H9 (cell line): ENCODE results near the gene SLX4IP. TPM values are rescaled to one million over a fixed set of nuclear protein-coding genes. Genes with fewer than 3 reads are reported as not detected.

Source experiments
- DNase-seq: peaks from one replicate; pipeline ENCODE4 v3.0.0-alpha.2; 2017
- H2AFZ ChIP-seq: one replicate; pipeline ENCODE4 v1.6.1; 2013; ENCODE audit warnings: mild to moderate bottlenecking, low read length, control low read depth, moderate library complexity
- H2AK5ac ChIP-seq: 2 replicates; pipeline ENCODE4 v1.6.1; 2013; ENCODE audit warnings: low read length, control low read depth, mixed read lengths; ENCODE audit not compliant: insufficient read length
- H2BK120ac ChIP-seq: one replicate; pipeline ENCODE4 v1.6.1; 2013; ENCODE audit warnings: low read depth, mild to moderate bottlenecking, low read length, control low read depth, inconsistent platforms; ENCODE audit not compliant: poor library complexity, severe bottlenecking
- H2BK12ac ChIP-seq: 2 replicates; pipeline ENCODE4 v1.6.1; 2013; ENCODE audit warnings: low read length, control low read depth, mixed read lengths, low read depth; ENCODE audit not compliant: insufficient read length
- H2BK15ac ChIP-seq: 2 replicates; pipeline ENCODE4 v1.6.1; 2013; ENCODE audit warnings: low read depth, low read length, control low read depth
- H2BK20ac ChIP-seq: one replicate; pipeline ENCODE4 v1.6.1; 2013; ENCODE audit warnings: low read depth, mild to moderate bottlenecking, low read length, control low read depth, inconsistent platforms; ENCODE audit not compliant: poor library complexity, severe bottlenecking
- H2BK5ac ChIP-seq: 2 replicates; pipeline ENCODE4 v1.6.1; 2013; ENCODE audit warnings: low read length, control low read depth, mixed read lengths; ENCODE audit not compliant: insufficient read length
- H3K14ac ChIP-seq: 2 replicates; pipeline ENCODE4 v1.6.1; 2013; ENCODE audit warnings: low read length, control low read depth; ENCODE audit not compliant: insufficient read depth
- H3K18ac ChIP-seq: 2 replicates; pipeline ENCODE4 v1.6.1; 2013; ENCODE audit warnings: low read depth, mild to moderate bottlenecking, mixed read lengths, low read length, control low read depth; ENCODE audit not compliant: insufficient read length
- H3K23ac ChIP-seq: 2 replicates; pipeline ENCODE4 v1.6.1; 2013; ENCODE audit warnings: low read length, control low read depth, mixed read lengths, low read depth; ENCODE audit not compliant: insufficient read length
- H3K23me2 ChIP-seq: 2 replicates; pipeline ENCODE4 v1.6.1; 2013; ENCODE audit warnings: low read depth, mild to moderate bottlenecking, mixed read lengths, low read length, control low read depth; ENCODE audit not compliant: insufficient read length, poor library complexity, severe bottlenecking
- H3K27ac ChIP-seq: 2 replicates; pipeline ENCODE4 v1.5.1; 2013; ENCODE audit warnings: low read length, control low read depth, mixed read lengths, low read depth; ENCODE audit not compliant: insufficient read length
- H3K27me3 ChIP-seq: 2 replicates; pipeline ENCODE4 v1.6.1; 2013; ENCODE audit warnings: low read length, control low read depth, inconsistent platforms; ENCODE audit not compliant: insufficient read depth
- H3K4ac ChIP-seq: 2 replicates; pipeline ENCODE4 v1.6.1; 2013; ENCODE audit warnings: low read depth, mild to moderate bottlenecking, control low read depth, inconsistent platforms, low read length, moderate library complexity
- H3K4me1 ChIP-seq: 2 replicates; pipeline ENCODE4 v1.6.1; 2013; ENCODE audit warnings: low read length, control low read depth, inconsistent platforms; ENCODE audit not compliant: insufficient read depth
- H3K4me2 ChIP-seq: 2 replicates; pipeline ENCODE4 v1.6.1; 2013; ENCODE audit warnings: low read length, control low read depth, mixed read lengths; ENCODE audit not compliant: insufficient read length, insufficient read depth
- H3K56ac ChIP-seq: 2 replicates; pipeline ENCODE4 v1.6.1; 2013; ENCODE audit warnings: low read depth, mild to moderate bottlenecking, mixed read lengths, low read length, control low read depth; ENCODE audit not compliant: insufficient read length
- H3K79me1 ChIP-seq: 2 replicates; pipeline ENCODE4 v1.6.1; 2013; ENCODE audit warnings: low read depth, mild to moderate bottlenecking, moderate library complexity, low read length, control low read depth, inconsistent platforms; ENCODE audit not compliant: insufficient read depth, poor library complexity, severe bottlenecking
- H3K79me2 ChIP-seq: 2 replicates; pipeline ENCODE4 v1.6.1; 2013; ENCODE audit warnings: low read length, control low read depth, inconsistent platforms; ENCODE audit not compliant: insufficient read depth
- H3K9ac ChIP-seq: 2 replicates; pipeline ENCODE4 v1.6.1; 2013; ENCODE audit warnings: low read length, control low read depth, mixed read lengths; ENCODE audit not compliant: insufficient read length; ENCODE audit errors: extremely low read depth
- H3K9me3 ChIP-seq: one replicate; pipeline ENCODE4 v1.6.1; 2013; ENCODE audit warnings: low read depth, low read length, inconsistent platforms; ENCODE audit not compliant: control insufficient read depth
- H3T11ph ChIP-seq: one replicate; pipeline ENCODE4 v1.6.1; 2013; ENCODE audit warnings: mild to moderate bottlenecking, low read length, control low read depth, inconsistent platforms
- H4K20me1 ChIP-seq: one replicate; pipeline ENCODE4 v1.6.1; 2013; ENCODE audit not compliant: control insufficient read depth, insufficient read length, insufficient read depth
- H4K5ac ChIP-seq: 2 replicates; pipeline ENCODE4 v1.6.1; 2013; ENCODE audit warnings: low read depth, mild to moderate bottlenecking, mixed read lengths, low read length, control low read depth; ENCODE audit not compliant: insufficient read length
- H4K8ac ChIP-seq: replicated peaks from 2 replicates; pipeline ENCODE4 v1.6.1; 2013; ENCODE audit warnings: low read length, control low read depth, mixed read lengths, low read depth; ENCODE audit not compliant: insufficient read length
- H4K91ac ChIP-seq: 2 replicates; pipeline ENCODE4 v1.6.1; 2013; ENCODE audit warnings: low read depth, mild to moderate bottlenecking, moderate library complexity, mixed read lengths, low read length, control low read depth; ENCODE audit not compliant: insufficient read length
- H3K27ac Mint-ChIP-seq, 3 experiments: 2 replicates in 2 of 3; 3 replicates in 1 of 3; pipeline ENCODE4 v1.8.0; 2020 to 2021; ENCODE audit warnings: mixed read lengths in 3 of 3, mild to moderate bottlenecking in 1 of 3, moderate library complexity in 1 of 3
- H3K27me3 Mint-ChIP-seq: 2 replicates; pipeline ENCODE4 v1.8.0; 2021; ENCODE audit warnings: low read depth, mild to moderate bottlenecking, moderate library complexity, mixed read lengths
- H3K36me3 Mint-ChIP-seq, 3 experiments: 2 replicates in 2 of 3; 3 replicates in 1 of 3; pipeline ENCODE4 v1.8.0; 2020 to 2021; ENCODE audit warnings: low read depth in 3 of 3, mixed read lengths in 3 of 3; ENCODE audit not compliant: insufficient read depth in 1 of 3
- H3K4me1 Mint-ChIP-seq, 2 experiments: 2 replicates each; pipeline ENCODE4 v1.8.0; 2020; ENCODE audit warnings: mixed read lengths in 2 of 2
- H3K4me3 Mint-ChIP-seq, 2 experiments: 2 replicates in 1 of 2; 3 replicates in 1 of 2; pipeline ENCODE4 v1.8.0; 2020 to 2021; ENCODE audit warnings: mild to moderate bottlenecking in 2 of 2, mixed read lengths in 2 of 2, moderate library complexity in 1 of 2
- H3K9me3 Mint-ChIP-seq, 2 experiments: 2 replicates in 1 of 2; 3 replicates in 1 of 2; pipeline ENCODE4 v1.8.0; 2020; ENCODE audit warnings: mild to moderate bottlenecking in 2 of 2, mixed read lengths in 2 of 2, moderate library complexity in 1 of 2
- CTCF ChIP-seq: fragments of 200-600 bp; sonication (generic); conservative IDR thresholded peaks from 3 replicates; pipeline ENCODE4 v1.8.0; 2021; ENCODE audit warnings: antibody characterized with exemption, mild to moderate bottlenecking
- WGBS: extraction: QIAGEN DNeasy Blood & Tissue Kit; methylation state at CpG from one replicate; pipeline ENCODE4 v1.1.7; 2013; ENCODE audit warnings: missing lambda C conversion rate, low lambda C conversion rate, mixed read lengths; ENCODE audit not compliant: insufficient read length; ENCODE audit errors: extremely low coverage; 5-methylcytosine and 5-hydroxymethylcytosine counted together
- total RNA-seq: library from RNA; stranded (reverse); gene quantifications from 2 replicates; pipeline ENCODE4 v1.2.1, GENCODE V29; 2021

The SLX4IP gene
- total RNA-seq, 1 experiment from 2014 or later: 7.9 TPM

DNA sequence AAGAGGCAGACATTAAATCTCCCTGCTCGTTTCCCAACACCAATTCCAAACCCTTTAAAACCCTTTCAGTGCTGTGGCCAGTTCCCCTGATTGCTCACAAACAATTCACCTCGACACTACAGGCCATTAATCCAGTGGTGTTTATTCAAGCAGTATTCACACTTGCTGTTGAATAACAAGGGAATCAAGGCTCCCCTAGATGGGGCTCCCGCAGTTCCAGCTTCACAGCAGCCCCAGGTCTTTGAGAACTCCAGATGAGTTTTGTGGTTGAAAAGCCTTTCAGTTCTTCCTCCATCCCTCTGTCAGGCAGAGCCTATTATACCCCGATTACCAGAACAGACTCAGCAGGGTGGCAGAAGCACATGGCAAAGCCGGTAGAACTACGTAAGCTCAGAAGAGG lies 202.5 kb downstream of the SLX4IP start:
- H3T11ph ChIP-seq: no peak overlapping the region
- no peaks in the 10 kb centered on the region for H3K79me1 ChIP-seq
- no peak overlapping the region for H3K4ac ChIP-seq
- H2BK120ac ChIP-seq: no peak overlapping the region
- Mint-ChIP-seq H3K4me1 (peaks cover 67 to 76% of the 10 kb centered on the region in 2 experiments), H3K4me3 (peak overlapping the region; percentile 20 to 52; a peak in 4 of 5 replicates), H3K9me3 (no peaks in the 10 kb centered on the region), H3K36me3 (peaks cover 33 to 56% (median 43%) of the 10 kb centered on the region in 3 experiments), H3K27me3 (peaks cover 6% of the 10 kb centered on the region), H3K27ac (peak overlapping the region; percentile 53 to 96 (median 95); a peak in 5 of 7 replicates)
- no peak overlapping the region for H2BK12ac ChIP-seq
- peaks cover 10% of the 10 kb centered on the region; the same call in 1 of the 2 replicates for H3K4me1 ChIP-seq
- H2BK15ac ChIP-seq: no peak overlapping the region
- TF ChIP-seq CTCF: no peak
- no peak overlapping the region for H3K27ac ChIP-seq
- no peak overlapping the region for H3K23ac ChIP-seq
- H3K27me3 ChIP-seq: no peaks in the 10 kb centered on the region
- H2AK5ac ChIP-seq: no peak overlapping the region
- no peak overlapping the region for H3K14ac ChIP-seq
- H4K20me1 ChIP-seq: no peaks in the 10 kb centered on the region
- H3K4me2 ChIP-seq: no peak overlapping the region
- no peaks in the 10 kb centered on the region for H3K79me2 ChIP-seq
- H3K9me3 ChIP-seq: no peaks in the 10 kb centered on the region
- H2BK20ac ChIP-seq: no peak overlapping the region
- no peak overlapping the region for H2AFZ ChIP-seq
- no peak overlapping the region for H3K9ac ChIP-seq
- no peak overlapping the region for H4K5ac ChIP-seq
- H3K56ac ChIP-seq: no peak overlapping the region
- DNase-seq: peak; percentile 83
- no peak overlapping the region for H4K8ac ChIP-seq
- H4K91ac ChIP-seq: no peak overlapping the region
- H3K18ac ChIP-seq: no peak overlapping the region
- no peaks in the 10 kb centered on the region for H3K23me2 ChIP-seq
- H2BK5ac ChIP-seq: no peak overlapping the region
- WGBS: no CpG with 5 or more reads among the region's 6 CpGs
